GM21360 (cell line): ENCODE data around the gene KRTAP4-8.
"Not testable (repeated sequence)": the region's sequence is repeated elsewhere in the genome, so short reads cannot be mapped to it uniquely, and the experiment has no call there.

Experiments used
- ATAC-seq: cut with Tn5 transposase; IDR thresholded peaks from one replicate; pipeline ENCODE4 v1.9.1; 2021; ENCODE audit warnings: mild to moderate bottlenecking, moderate library complexity; ENCODE audit not compliant: unreplicated experiment

KRTAP4-8 gene

GRCh38 chr17:41065829-41066624, 31.9 kb downstream of the KRTAP4-8 start, which contains the start of gene KRTAP2-4:
TSS of gene KRTAP2-4 (minus strand) at chr17:41065879. CDS start at chr17:41065845, 34 bp downstream.
- ATAC-seq: no peak

- not testable (repeated sequence) for ATAC-seq
These were observed 32.8 kb downstream of the KRTAP4-8 start for GRCh38 chr17:41065016-41065689.

GRCh38 chr17:41064301-41064700, 33.6 kb downstream of the KRTAP4-8 start:
- no peak for ATAC-seq

GRCh38 chr17:41063449-41063848, 34.5 kb downstream of the KRTAP4-8 start:
- ATAC-seq: no peak

- ATAC-seq: no peak
These were observed 36.0 kb downstream of the KRTAP4-8 start for GRCh38 chr17:41061964-41062363.

GRCh38 chr17:41060052-41060604, 37.8 kb downstream of the KRTAP4-8 start, which contains the start of gene KRTAP2-3:
TSS of gene KRTAP2-3 (minus strand) at chr17:41060114. CDS start at chr17:41060050, 64 bp downstream.
- no peak for ATAC-seq

GRCh38 chr17:41059276-41060051, 38.5 kb downstream of the KRTAP4-8 start:
- not testable (repeated sequence) for ATAC-seq

GRCh38 chr17:41058741-41059140, 39.2 kb downstream of the KRTAP4-8 start:
- ATAC-seq: no peak

- ATAC-seq: no peak
These were observed 40.4 kb downstream of the KRTAP4-8 start for GRCh38 chr17:41057547-41057946.

GRCh38 chr17:41055130-41055529, 42.8 kb downstream of the KRTAP4-8 start, which contains the start of gene KRTAP2-2:
TSS of gene KRTAP2-2 (minus strand) at chr17:41055230. CDS start at chr17:41055211, 19 bp downstream.
- not testable (repeated sequence) for ATAC-seq

GRCh38 chr17:41054556-41054955, 43.4 kb downstream of the KRTAP4-8 start:
- not testable (repeated sequence) for ATAC-seq

- ATAC-seq: no peak
These were observed 43.9 kb downstream of the KRTAP4-8 start for GRCh38 chr17:41054025-41054424.

- no peak for ATAC-seq
These were observed 45.4 kb downstream of the KRTAP4-8 start for GRCh38 chr17:41052566-41052965.

- ATAC-seq: no peak
These were observed 48.8 kb downstream of the KRTAP4-8 start for GRCh38 chr17:41049110-41049509.

GRCh38 chr17:41048441-41048840, 49.5 kb downstream of the KRTAP4-8 start:
- ATAC-seq: no peak
